HepG2 (cell line): Measurements from ENCODE around the gene ARL14EPL. TPM values are rescaled to one million over a fixed set of nuclear protein-coding genes. Genes with fewer than 3 reads are reported as not detected.

Experiments used
- FOSL1 ChIP-seq: sonication (generic); formaldehyde crosslinking; IDR thresholded peaks from 2 replicates; pipeline ENCODE4 v1.9.0; 2021; ENCODE audit warnings: missing genetic modification reagents, borderline replicate concordance
- HMGXB4 ChIP-seq, 2 experiments: sonication (generic) in 1 of 2; formaldehyde crosslinking in 1 of 2; IDR thresholded peaks; 2 replicates each; pipeline versions ENCODE4 v1.4.0 to v1.6.1; 2018 to 2020; ENCODE audit warnings: missing genetic modification reagents in 2 of 2, borderline replicate concordance in 1 of 2, low read depth in 1 of 2, mild to moderate bottlenecking in 1 of 2, missing biosample characterization in 1 of 2
- KDM4B ChIP-seq: sonication (generic); formaldehyde crosslinking; IDR thresholded peaks from 2 replicates; pipeline ENCODE4 v1.4.0; 2020; ENCODE audit warnings: missing genetic modification reagents
- KLF16 ChIP-seq, 2 experiments: sonication (generic) in 1 of 2; formaldehyde crosslinking in 1 of 2; IDR thresholded peaks; 2 replicates each; pipeline versions ENCODE4 v1.6.1 to v1.8.0; 2016 to 2023; ENCODE audit warnings: missing genetic modification reagents in 2 of 2, missing compliant biosample characterization in 1 of 2
- PLRG1 ChIP-seq: fragments of 450-650 bp; conservative IDR thresholded peaks from 2 replicates; pipeline ENCODE4 v1.6.1; 2016
- RBM39 ChIP-seq: fragments of 200-400 bp; formaldehyde crosslinking; IDR thresholded peaks from one replicate; pipeline ENCODE4 v1.6.1; 2018; ENCODE audit warnings: antibody characterized with exemption, mild to moderate bottlenecking, low read depth, low read length; ENCODE audit not compliant: poor library complexity, severe bottlenecking
- RXRA ChIP-seq: sonication (generic); formaldehyde crosslinking; IDR thresholded peaks from 2 replicates; pipeline ENCODE4 v1.5.1; 2020; ENCODE audit warnings: missing genetic modification reagents
- ZGPAT ChIP-seq: IDR thresholded peaks from 2 replicates; pipeline ENCODE4 v1.6.1; 2016; ENCODE audit warnings: mild to moderate bottlenecking
- ZKSCAN8 ChIP-seq: IDR thresholded peaks from 2 replicates; pipeline ENCODE4 v1.6.1; 2016; ENCODE audit warnings: borderline replicate concordance, missing genetic modification reagents, missing compliant biosample characterization
- ZNF280B ChIP-seq: sonication (generic); formaldehyde crosslinking; IDR thresholded peaks from 2 replicates; pipeline ENCODE4 v1.5.0; 2020; ENCODE audit warnings: missing genetic modification reagents, mild to moderate bottlenecking, borderline replicate concordance
- ZNF318 ChIP-seq: sonication (generic); formaldehyde crosslinking; IDR thresholded peaks from 2 replicates; pipeline ENCODE4 v1.4.0; 2020; ENCODE audit warnings: mild to moderate bottlenecking, missing genetic modification reagents
- polyA plus RNA-seq, 8 experiments: library from polyadenylated mRNA; depleted of rRNA in 3 of 8; stranded (reverse) in 7 of 8; unstranded in 1 of 8; fragments of >200 nt; fragmentation: Illumina TruSeq in 4 of 8; extraction: Trizol in 4 of 8; gene quantifications; 2 replicates each; pipeline versions ENCODE4 v1.2.1 to v1.2.3, GENCODE V29; 2011 to 2016; ENCODE audit warnings: low read depth in 4 of 8, missing spikeins in 1 of 8, mixed read lengths in 1 of 8; ENCODE audit not compliant: insufficient read depth in 1 of 8
- total RNA-seq, 5 experiments: library from RNA; depleted of rRNA; stranded (reverse); fragments of >200 nt; fragmentation: Illumina TruSeq; extraction: Trizol; gene quantifications; 2 replicates each; pipeline ENCODE4 v1.2.3, GENCODE V29; 2016; ENCODE audit warnings: low read depth in 1 of 5
- TF ChIP-seq, protein P1 (sequence below): sonication (generic); formaldehyde crosslinking; IDR thresholded peaks from 2 replicates; pipeline ENCODE4 v1.8.0; 2022; ENCODE audit warnings: missing genetic modification reagents, mild to moderate bottlenecking, borderline replicate concordance

The ARL14EPL gene
- total and polyA plus RNA-seq, 2 of the 13 experiments (the other 11 are each of a cell fraction or from before 2014, with no cell fraction given): not detected

DNA sequence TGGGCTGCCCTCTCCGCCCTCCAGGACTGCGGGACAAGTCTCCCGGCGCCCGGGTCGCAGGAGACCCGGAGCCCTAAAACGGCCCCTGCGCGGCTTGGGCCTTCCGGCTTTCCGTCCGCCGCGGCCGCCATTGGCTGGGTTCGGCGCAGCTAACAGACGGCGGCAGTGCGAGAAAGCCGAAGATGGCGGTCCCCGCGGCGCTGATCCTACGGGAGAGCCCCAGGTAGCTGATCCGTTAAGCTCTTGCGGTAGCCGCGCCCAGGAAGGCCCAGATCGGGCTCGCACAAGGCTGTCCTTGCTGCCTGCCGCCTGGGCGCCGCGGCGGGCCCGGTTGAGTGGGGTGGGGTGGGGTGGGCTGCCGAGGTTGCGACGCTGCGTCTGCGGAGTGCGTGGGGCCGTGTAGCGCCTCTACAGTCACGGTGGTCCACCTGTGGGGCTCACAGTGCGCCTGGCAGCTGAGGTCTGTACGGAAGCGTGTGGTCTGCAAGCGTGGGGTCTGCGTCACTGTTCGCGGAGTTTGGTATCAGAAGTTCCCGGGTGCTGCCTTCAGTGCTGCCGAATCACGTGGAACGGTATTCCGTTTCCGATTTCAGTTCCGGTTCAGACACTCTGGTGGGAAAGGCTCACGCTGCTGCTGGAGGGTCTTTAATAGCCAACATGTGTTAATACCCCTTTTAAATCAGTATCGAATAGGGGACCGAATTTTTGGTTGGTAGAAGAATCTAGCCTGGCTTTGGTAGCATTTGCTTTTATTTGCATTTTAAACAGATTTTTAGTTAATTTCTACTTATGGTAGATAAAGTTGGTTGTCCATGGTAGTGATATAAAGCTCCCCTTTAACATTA lies 52.8 kb downstream of the ARL14EPL start, which contains the start of gene COMMD10 (continued):
- no peak for TF ChIP-seq ZNF318
- peak in 1 of 2 experiments; percentile 73; a peak in 1 of 4 replicates for TF ChIP-seq KLF16 (CRISPR knock-in tag; IDR thresholded peaks at IDR 0.05)
- TF ChIP-seq, protein P1, sequence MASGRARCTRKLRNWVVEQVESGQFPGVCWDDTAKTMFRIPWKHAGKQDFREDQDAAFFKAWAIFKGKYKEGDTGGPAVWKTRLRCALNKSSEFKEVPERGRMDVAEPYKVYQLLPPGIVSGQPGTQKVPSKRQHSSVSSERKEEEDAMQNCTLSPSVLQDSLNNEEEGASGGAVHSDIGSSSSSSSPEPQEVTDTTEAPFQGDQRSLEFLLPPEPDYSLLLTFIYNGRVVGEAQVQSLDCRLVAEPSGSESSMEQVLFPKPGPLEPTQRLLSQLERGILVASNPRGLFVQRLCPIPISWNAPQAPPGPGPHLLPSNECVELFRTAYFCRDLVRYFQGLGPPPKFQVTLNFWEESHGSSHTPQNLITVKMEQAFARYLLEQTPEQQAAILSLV (CRISPR knock-in tag): 0 out of 2 replicates have a peak, but pooled peaks have one; percentile 64
- no peak for TF ChIP-seq ZKSCAN8 (CRISPR knock-in tag)
- TF ChIP-seq RBM39: peak; percentile 53
- TF ChIP-seq FOSL1: no peak
- TF ChIP-seq KDM4B (CRISPR knock-in tag): no peak
- TF ChIP-seq RXRA: peak; percentile 37; the same call in 1 of the 2 replicates
- TF ChIP-seq PLRG1: no peak
- TF ChIP-seq ZNF280B (CRISPR knock-in tag): peak; percentile 76; the same call in 1 of the 2 replicates
- peak in 1 of 2 experiments; percentile 85; a peak in 2 of 4 replicates for TF ChIP-seq HMGXB4 (CRISPR knock-in tag; IDR thresholded peaks at IDR 0.05; ENCODE audit: borderline replicate concordance in 1 of 2, low read depth in 1 of 2)
- TF ChIP-seq ZGPAT (CRISPR knock-in tag): peak; percentile 52
